Measurements from ENCODE around the gene ALDH3A1. TPM values are rescaled to one million over a fixed set of nuclear protein-coding genes. Genes with fewer than 3 reads are reported as not detected.
A peak's percentile ranks its signal among the peaks of the same experiment; 100 is the strongest.

The ALDH3A1 gene
- polyA plus RNA-seq, 3 donors: not detected

DNA sequence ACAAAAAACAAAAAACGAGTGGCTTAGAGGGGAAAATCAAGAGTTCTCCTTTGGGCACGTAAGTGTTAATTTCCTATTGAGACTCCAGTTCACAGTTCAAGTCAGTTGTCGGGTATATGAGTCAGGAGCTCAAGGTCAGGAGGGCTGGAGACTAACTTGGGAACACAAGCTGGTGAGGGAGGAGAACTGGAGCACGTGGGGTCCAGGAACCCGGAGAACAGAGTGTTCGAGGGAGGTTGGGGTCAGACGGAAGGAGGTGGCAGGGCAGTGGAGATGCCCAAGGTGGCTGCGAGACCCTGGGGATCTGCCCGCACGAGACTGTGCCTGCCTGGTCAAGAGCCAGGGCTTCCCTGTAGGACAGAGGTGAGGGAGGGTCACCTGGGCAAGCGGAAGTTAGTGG lies 12.0 kb downstream of the ALDH3A1 start:
- no peaks in the 10 kb centered on the region for H3K79me2 ChIP-seq (ENCODE audit: insufficient read depth, low read length)
- no peak overlapping the region for H3K27ac ChIP-seq (ENCODE audit: low read depth in 1 of 2, low read length in 2 of 2)
- H3K36me3 Mint-ChIP-seq: no peaks in the 10 kb centered on the region
- intact Hi-C loops (cut with micrococcal nuclease): no loop called here
- no peak overlapping the region for H3K4me2 ChIP-seq (replicated peaks; ENCODE audit: extremely low read depth, low read length, poor library complexity, severe bottlenecking)
- TF ChIP-seq, protein P1, sequence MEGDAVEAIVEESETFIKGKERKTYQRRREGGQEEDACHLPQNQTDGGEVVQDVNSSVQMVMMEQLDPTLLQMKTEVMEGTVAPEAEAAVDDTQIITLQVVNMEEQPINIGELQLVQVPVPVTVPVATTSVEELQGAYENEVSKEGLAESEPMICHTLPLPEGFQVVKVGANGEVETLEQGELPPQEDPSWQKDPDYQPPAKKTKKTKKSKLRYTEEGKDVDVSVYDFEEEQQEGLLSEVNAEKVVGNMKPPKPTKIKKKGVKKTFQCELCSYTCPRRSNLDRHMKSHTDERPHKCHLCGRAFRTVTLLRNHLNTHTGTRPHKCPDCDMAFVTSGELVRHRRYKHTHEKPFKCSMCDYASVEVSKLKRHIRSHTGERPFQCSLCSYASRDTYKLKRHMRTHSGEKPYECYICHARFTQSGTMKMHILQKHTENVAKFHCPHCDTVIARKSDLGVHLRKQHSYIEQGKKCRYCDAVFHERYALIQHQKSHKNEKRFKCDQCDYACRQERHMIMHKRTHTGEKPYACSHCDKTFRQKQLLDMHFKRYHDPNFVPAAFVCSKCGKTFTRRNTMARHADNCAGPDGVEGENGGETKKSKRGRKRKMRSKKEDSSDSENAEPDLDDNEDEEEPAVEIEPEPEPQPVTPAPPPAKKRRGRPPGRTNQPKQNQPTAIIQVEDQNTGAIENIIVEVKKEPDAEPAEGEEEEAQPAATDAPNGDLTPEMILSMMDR (IDR thresholded peaks at IDR 0.05): no peak
- H3K4me3 ChIP-seq (replicated peaks in 1 of 3; ENCODE audit: low read depth in 2 of 3, low read length in 3 of 3): no peak overlapping the region
- no peak overlapping the region for H3K4me3 Mint-ChIP-seq
- H3K4me1 Mint-ChIP-seq: peaks cover 7% of the 10 kb centered on the region
- peaks cover 0 to 3% (median 0%) of the 10 kb centered on the region in 3 donors for H3K27me3 Mint-ChIP-seq (ENCODE audit: low read depth in 3 of 3)
- no peaks in the 10 kb centered on the region for H3K9me3 ChIP-seq (replicated peaks in 1 of 2; ENCODE audit: control insufficient read depth in 1 of 2, insufficient read depth in 1 of 2, low read length in 2 of 2)
- peak overlapping the region in 1 of 7 donors; percentile 41 for H3K27ac Mint-ChIP-seq
- H2AFZ ChIP-seq (ENCODE audit: insufficient read depth, low read depth, low read length, poor library complexity, severe bottlenecking): no peak overlapping the region
- WGBS (ENCODE audit: insufficient coverage): 93% methylated on average over 11 of the region's 11 CpGs
- H3K9ac ChIP-seq (ENCODE audit: insufficient read depth, low read length, poor library complexity, severe bottlenecking): no peak overlapping the region
- H3K4me1 ChIP-seq (ENCODE audit: control insufficient read depth in 1 of 2, insufficient read depth in 2 of 2, low read length in 2 of 2): peaks cover 4 to 5% of the 10 kb centered on the region in 2 donors
- no peak for DNase-seq
- H3K9me3 Mint-ChIP-seq: no peaks in the 10 kb centered on the region
- H4K20me1 ChIP-seq (ENCODE audit: insufficient read depth, low read length): no peaks in the 10 kb centered on the region
- no peaks in the 10 kb centered on the region for H3K36me3 ChIP-seq (replicated peaks in 1 of 2; ENCODE audit: control insufficient read depth in 1 of 2, insufficient read depth in 2 of 2, low read length in 2 of 2)
- no peaks in the 10 kb centered on the region for H3K27me3 ChIP-seq (ENCODE audit: control insufficient read depth in 2 of 2, insufficient read depth in 2 of 2, low read length in 2 of 2)

DNA sequence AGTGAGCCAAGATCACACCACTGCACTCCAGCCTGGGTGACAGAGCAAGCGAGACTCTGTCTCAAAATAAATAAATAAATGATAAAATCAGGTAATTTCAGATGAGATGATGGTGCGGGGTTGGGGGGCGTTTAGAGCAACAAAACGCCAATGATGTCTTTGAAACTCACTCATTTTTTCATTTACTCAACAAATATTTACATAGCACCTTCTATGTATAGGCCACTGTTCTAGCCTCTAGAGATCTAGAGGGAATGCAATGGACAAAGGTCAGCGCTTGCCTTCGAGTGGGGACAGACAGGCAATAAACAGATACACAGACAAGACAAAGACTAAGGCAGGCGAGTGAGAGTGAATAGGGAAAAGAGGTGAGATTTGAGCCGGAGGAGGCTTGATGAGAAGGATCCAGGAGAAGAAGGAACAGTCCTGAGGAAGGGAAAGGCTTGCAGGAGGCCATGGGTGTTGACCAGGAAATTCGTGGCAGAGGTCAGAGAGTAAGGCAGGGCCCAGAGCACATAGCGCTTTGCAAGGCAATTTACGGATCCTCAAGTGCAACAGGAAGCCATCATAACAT lies 14.1 kb downstream of the ALDH3A1 start:
- DNase-seq: no peak
- H3K27me3 Mint-ChIP-seq (ENCODE audit: low read depth in 3 of 3): peaks cover 0 to 3% (median 0%) of the 10 kb centered on the region in 3 donors
- H3K27ac Mint-ChIP-seq: no peak overlapping the region
- Histone ChIP-seq H3K4me3 (replicated peaks in 1 of 3; ENCODE audit: low read depth in 2 of 3, low read length in 3 of 3) (no peak overlapping the region), H4K20me1 (ENCODE audit: insufficient read depth, low read length) (no peaks in the 10 kb centered on the region), H3K79me2 (ENCODE audit: insufficient read depth, low read length) (no peaks in the 10 kb centered on the region), H3K27ac (ENCODE audit: low read depth in 1 of 2, low read length in 2 of 2) (no peak overlapping the region), H3K4me1 (ENCODE audit: control insufficient read depth in 1 of 2, insufficient read depth in 2 of 2, low read length in 2 of 2) (peaks cover 10% of the 10 kb centered on the region in 2 donors), H3K9ac (ENCODE audit: insufficient read depth, low read length, poor library complexity, severe bottlenecking) (no peak overlapping the region), H3K27me3 (ENCODE audit: control insufficient read depth in 2 of 2, insufficient read depth in 2 of 2, low read length in 2 of 2) (no peaks in the 10 kb centered on the region), H3K4me2 (replicated peaks; ENCODE audit: extremely low read depth, low read length, poor library complexity, severe bottlenecking) (no peak overlapping the region), H2AFZ (ENCODE audit: insufficient read depth, low read depth, low read length, poor library complexity, severe bottlenecking) (no peak overlapping the region), H3K9me3 (replicated peaks in 1 of 2; ENCODE audit: control insufficient read depth in 1 of 2, insufficient read depth in 1 of 2, low read length in 2 of 2) (no peaks in the 10 kb centered on the region), H3K36me3 (replicated peaks in 1 of 2; ENCODE audit: control insufficient read depth in 1 of 2, insufficient read depth in 2 of 2, low read length in 2 of 2) (no peaks in the 10 kb centered on the region)
- intact Hi-C loops (cut with micrococcal nuclease): no loop called here
- H3K4me3 Mint-ChIP-seq: no peak overlapping the region
- H3K36me3 Mint-ChIP-seq: no peaks in the 10 kb centered on the region
- WGBS (ENCODE audit: insufficient coverage): 100% methylated on average over 2 of the region's 11 CpGs
- peaks cover 0 to 2% (median 0%) of the 10 kb centered on the region in 7 donors for H3K9me3 Mint-ChIP-seq
- TF ChIP-seq, protein P1 (IDR thresholded peaks at IDR 0.05): no peak
- peaks cover 16% of the 10 kb centered on the region for H3K4me1 Mint-ChIP-seq
